Anterior cingulate cortex (tissue), 58 donors: ENCODE measurements around the gene ACAD11.
"Not testable (repeated sequence)": the region's sequence is repeated elsewhere in the genome, so short reads cannot be mapped to it uniquely, and the experiment has no call there.

Source experiments
- DNase-seq, 58 donors: peaks; one replicate each; lab custom pipeline; 2025; lab: John Stamatoyannopoulos, UW

The ACAD11 gene

DNA sequence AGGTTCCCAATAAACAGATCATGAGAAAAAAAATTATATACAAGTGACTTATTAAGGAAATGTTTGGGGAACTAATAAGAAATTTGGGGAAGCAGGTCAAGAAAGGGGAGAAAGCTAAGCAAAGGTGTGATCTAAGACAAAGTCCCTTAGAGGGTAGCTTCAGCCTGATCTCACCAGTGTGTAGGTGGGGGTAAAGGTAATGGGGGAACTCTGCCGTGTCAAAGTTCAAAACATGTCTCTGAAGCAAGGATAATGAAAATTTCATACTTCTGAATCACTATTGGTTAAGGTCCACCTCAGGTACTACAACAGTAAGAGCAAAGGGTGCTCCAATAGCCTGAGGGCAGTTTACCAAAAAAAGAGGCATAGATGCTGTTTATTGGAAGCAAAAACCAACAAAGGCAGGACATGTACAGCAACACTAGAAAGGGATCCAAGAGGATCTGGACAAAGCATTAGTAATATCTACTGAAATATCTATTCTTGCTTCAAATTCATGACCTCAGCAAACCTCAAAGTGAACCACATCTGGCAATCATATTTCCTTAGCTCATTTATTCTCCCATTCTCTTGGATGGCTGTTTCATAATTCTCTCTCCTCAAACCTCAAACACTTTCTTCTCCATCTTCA, 6.9 kb downstream of the ACAD11 start:
- no peak for DNase-seq

DNA sequence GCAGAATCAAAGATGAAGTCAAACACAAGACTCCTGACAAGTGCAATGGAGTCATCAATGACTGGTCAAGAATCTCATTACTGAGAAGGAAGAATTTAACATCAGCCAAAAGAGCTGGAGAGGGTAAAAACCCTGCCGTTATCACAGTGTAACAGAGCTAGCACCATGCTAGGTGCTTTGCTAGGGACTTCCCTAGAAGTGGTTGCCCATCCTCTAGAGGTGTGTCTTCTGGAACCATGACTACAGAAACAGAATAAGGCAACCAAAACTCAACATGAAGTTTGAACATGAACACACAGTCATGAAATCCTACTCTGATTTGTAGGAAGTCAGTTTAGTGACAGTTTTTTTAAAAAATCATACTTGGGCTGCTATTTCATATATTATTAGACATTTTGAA, 9.5 kb downstream of the ACAD11 start:
- DNase-seq, result no peak

DNA sequence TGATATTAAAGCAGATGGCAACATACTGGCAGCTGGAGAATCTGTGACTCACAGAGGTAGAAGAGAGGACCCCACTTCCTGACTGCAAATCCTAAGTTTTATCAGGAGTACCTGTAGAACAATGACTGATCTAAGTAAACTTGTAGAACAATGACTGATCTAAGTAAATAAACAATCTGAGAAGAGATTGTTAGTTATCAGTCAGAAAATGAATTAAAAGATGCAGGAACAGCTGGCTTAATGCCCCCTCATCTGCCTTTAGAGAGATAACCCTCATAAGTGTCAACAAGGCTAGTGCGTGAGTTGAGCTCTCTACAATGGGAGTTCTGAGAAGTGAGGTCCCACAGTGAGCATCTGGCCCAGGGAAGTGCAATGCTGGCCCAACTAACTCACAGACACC, 14.6 kb downstream of the ACAD11 start:
- DNase-seq, result no peak

DNA sequence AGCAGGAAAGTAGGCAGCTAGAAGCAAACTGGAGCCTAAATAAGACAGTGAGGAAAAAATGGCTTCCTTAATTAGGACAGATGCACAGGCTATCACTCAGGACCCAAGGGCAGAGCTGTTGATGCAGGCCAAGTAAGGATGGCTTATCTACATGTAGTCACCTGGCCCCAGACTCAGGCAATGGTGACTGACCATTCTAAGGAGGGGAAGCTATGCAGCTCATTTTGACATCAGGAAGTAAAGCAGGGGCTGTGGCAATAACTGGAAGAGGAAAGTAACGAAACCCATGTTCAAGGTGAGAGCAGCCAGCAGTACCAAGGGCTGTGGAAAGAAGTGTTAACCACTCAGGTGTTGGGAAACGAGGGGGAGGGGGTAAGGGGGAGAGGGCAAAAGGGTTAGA, 16.2 kb downstream of the ACAD11 start:
- DNase-seq, result no peak

DNA sequence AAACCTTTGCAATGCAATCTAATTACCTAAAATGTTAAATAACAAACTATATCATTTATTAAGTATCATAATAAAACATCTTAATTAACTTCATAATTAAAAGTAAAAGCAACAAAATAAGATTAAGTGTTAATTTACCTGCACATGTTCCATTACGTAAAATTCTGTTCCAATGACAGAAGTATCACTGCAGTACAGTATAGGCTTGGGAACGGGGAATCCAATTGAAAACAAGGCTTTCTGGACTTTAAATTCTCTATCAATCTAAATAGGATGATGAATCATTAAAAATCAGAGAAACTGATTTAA, 17.1 kb downstream of the ACAD11 start:
- DNase-seq, result no peak

DNA sequence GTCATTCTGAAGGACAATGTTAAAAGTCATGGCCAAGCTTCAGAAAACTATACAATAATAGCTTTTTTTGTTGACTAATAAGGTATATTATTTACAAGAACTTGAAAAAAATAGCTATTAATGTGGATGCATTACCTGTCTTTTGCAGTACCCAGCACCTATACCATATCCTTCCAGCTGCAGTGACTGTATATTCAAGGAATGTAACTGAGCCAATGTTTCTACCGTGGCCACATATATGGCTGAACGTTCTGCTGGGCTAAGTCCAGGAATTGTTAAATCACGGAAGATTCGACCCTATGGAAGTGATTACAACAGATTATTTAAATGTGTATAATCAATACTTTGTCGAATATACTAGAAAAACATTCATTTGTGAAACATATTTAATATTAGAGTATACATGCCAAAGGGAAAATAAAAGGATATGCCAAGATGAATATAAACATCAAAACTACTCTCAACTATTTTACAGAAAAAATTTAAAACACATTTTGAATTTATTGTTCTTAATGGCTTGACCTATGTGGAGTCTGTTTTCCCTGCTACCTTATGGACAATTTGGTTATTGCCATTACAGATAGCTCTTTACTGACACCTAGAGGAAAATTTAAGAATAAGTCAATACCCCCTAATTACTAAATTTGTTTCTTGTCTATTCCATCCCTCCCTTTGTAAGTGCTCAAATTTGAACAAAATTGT, 17.6 kb downstream of the ACAD11 start:
- DNase-seq, result no peak

DNA sequence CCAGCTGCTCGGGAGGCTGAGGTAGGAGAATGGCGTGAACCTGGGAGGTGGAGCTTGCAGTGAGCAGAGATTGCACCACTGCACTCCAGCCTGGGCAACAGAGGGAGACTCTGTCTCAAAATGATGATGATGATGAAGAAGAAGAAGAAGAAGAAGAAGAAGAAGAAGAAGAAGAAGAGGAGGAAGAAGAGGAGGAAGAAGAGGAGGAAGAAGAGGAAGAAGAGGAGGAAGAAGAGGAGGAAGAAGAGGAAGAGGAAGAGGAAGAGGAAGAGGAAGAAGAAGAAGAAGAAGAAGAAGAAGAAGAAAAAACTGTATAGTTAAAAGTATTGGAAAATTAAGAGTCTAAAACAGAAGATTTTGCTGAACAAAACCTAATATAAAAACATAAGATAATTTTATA, 18.2 kb downstream of the ACAD11 start:
- DNase-seq, result not testable (repeated sequence)

DNA sequence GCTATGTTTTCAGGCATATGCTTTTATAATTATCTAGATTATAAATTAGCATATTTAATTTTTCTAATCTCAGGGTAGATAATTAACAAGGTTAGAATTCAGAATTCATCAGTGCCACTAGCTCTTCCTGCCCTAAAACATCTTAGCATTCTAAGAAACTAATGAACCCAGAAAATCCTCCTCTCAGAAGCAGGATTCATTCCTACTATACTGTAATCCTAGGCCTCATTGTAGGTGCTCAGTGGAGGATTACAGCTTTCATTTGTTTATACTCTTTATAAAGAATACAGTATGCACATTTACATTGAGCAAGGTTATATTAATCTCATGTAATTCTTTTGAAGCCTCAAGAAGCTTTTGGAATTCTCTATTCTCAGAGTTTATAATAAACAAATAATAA, 20.9 kb downstream of the ACAD11 start:
- no peak for DNase-seq

DNA sequence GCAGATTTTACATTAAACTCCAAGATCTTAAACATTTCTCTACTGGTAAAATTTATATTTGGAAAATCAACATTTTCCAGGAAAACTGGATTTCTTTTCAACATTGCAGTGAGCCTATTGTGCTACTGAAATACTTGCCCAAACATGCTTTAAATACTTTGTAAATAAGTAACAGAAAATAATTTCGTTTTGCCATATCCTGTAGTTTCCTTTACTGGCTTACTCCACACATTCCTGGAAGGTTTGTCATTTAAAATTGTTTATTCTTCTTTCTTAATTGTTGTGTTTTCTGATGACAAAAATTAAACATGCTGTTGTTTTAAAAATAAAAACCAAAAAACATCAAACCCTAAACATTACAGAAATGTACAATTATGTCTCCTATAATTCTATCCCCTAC, 22.0 kb downstream of the ACAD11 start:
- no peak for DNase-seq

DNA sequence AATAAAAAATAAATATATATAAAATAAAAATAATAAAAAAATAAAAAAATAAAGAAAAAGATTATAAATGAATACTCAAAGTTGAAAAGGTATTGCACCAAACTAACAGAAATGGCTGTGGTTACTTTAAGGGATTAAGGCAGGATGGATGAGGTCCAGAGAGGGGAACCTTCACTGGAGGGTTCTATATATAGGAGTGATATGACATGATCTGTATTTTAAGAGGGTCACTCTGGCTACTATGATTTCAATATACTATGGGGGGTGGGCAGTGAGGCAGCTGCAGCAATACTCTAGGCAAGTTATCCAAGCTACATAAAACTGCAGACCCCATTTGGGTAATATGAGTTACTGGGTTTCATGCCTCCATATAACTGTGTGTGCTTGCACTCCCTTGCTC, 24.6 kb downstream of the ACAD11 start:
- no peak for DNase-seq

DNA sequence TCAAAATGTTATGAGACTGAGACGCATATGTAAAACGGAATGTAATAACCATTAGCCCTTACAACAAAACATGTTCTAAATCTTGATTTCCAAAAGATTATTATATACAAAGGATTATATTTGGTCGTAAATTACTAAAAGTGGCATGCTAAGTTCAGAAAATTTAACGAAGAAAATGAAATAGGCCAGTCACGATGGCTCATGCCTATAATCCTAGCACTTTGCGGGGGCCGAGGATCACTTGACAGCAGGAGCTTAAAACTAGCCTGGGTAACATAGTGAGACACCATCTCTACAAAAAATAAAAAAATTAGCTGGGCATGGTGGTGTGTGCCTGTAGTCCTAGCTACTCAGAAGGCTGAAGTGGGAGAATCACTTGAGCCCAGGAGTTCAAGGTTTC, 29.0 kb downstream of the ACAD11 start:
- no peak for DNase-seq

DNA sequence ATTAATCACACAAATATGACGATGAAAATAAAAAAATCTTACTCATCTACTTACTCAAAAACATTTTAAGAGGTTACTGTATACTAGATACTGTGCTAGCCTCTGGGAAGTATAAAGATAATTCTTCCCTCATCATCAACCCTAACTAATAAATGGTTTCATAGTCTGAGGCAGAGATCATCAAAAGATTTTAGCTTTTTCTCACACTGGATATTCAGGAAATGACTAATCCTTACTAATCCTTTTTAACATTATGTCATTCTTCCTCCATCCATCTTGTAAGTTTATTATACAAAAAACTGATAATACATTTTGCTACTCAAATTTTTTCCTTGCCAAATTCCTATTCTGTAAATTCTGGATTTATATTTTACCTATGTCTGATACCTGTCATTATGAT, 29.7 kb downstream of the ACAD11 start:
- DNase-seq, result no peak

DNA sequence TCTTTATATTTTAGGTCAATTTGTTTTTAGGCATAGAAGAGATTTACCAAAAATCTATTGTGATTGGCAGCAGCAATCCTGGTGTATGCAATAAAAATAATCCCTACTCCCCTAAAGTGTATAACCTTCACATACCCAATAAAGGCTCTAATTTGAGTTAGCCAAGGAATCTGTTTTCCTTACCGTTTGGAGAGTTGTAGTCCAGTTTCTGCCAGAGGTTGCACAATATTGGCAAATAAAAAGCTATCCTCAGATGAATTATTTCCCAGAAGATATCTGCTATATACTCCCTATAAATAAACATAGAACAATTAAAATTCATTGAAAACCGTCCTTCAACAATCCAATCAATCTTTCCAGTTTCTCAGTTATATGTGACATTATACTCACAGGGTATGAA, 31.5 kb downstream of the ACAD11 start:
- DNase-seq, result no peak

DNA sequence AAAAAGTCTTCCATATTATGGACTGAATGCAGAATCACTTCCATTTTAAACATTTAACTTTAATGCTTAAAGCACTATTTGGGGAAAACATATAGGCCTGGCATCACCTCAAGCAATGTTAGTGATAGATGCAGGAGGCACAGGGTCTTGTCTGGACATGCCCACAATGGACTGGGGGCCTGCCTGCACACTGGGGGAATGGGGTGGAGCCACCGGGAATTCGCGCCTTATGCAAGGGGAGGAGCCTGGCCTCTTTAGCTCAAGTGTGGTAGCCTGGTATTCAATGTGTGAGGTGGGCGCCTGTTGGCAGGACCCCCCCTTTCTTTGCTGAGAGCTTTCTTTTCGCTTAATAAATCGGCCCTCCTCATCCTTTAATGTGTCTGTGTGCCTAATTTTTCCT, 32.7 kb downstream of the ACAD11 start:
- no peak for DNase-seq

DNA sequence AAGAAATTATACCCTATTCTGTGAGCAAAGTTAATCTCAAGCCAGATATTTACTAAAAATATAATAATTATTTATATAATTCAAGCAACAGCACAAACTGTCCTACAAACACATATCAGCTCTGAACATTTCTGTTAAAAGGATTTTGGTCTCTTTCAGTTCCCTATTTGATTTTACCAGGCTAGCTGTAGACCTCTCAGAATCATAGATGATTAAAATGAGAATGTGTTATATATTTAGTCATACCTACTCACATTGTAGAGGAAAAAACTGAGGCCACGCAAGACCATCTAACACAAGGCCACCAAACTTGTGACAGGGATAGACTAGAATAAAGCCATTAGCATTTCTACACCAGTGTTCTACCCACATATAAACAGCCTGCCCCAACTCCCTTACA, 34.0 kb downstream of the ACAD11 start:
- no peak for DNase-seq

DNA sequence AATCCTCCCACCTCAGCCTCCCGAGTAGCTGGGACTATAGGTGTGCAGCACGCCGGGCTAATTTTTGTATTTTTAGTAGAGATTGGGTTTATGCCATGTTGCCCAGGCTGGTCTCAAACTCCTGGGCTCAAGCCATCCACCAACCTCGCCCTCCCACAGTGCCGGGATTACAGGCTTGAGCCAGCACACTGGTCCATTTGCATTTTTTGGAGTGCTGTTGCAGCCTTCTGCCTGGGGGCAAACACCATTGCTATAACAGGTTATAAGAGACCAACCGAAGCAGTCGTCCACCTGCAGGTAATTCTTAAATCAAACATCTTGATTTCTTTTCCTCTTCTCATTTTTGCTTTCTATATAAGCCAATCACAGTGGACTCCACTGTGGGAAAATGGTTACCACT, 34.8 kb downstream of the ACAD11 start:
- DNase-seq, result no peak

DNA sequence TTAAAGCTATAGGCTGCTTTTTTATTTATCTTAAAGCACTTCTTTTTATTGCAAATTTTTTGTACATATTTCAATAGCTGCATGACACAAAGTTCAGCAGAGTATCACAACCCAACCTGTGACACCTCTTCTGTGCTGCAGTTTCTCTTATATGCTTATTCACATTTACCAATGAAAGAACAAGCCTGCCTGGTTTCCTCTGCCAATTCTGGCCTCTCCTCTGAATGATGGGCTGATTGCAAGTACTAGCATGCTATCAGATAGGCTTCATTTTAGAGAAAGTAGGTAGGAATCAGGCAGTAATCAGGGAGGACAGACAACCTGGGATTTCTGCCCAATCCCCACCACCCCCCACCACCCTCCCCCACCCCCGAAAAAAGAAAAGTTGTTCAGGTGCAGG, 36.0 kb downstream of the ACAD11 start:
- no peak for DNase-seq

DNA sequence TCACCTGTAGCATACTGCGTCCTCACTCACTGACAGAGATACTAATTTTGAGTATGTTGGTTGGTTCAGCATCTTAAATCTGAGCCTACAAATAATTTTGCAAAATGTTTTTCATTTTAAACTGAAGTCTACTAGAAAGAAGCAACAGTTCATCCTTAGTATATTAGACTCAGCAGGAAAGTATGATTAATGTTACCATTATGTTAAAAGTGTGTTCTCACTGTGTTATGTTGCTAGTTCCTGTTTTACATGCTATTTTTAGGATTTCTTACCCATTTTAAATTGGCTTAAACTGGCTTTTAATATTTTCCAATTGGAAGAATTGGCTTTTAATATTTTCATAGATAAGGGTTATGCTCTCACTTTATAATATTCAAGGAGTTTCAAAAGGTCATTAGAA, 36.8 kb downstream of the ACAD11 start:
- no peak for DNase-seq

DNA sequence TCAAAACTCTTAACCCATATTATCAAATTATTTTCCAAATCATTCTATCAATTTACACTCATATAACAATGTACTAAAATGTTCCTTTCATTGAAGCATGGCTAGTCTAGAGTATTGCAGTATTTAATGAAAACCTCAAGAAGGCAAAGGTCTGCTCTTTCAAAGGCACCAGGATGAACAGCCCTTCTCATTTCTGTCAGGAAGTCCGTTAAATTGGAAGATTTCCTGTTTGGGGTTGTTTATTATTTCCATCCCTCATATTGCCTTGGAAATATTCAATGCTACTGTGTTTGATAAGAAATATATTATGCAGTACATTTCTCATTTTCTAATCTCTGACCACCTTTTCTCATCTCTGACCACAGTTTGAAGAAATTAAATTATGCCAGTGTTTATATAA, 37.5 kb downstream of the ACAD11 start:
- no peak for DNase-seq

DNA sequence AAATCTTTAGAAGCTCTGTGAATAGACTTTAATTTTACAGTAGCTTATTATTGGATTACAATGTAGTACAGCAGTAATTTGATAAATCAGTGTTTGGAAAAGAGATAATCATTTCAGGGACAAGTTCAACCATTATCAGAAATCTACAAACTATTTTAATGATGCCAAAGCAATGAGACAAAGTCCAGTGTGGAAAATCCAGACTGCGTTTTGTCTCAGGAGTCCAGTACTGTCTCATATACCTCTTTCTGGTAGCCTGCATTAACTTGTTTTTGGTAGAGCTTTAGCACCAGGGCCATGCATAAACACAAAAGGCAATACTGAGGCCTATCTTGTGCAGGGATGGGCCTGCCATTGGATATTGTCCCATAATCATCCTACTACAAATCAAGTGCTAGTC, 42.8 kb downstream of the ACAD11 start:
- no peak for DNase-seq

DNA sequence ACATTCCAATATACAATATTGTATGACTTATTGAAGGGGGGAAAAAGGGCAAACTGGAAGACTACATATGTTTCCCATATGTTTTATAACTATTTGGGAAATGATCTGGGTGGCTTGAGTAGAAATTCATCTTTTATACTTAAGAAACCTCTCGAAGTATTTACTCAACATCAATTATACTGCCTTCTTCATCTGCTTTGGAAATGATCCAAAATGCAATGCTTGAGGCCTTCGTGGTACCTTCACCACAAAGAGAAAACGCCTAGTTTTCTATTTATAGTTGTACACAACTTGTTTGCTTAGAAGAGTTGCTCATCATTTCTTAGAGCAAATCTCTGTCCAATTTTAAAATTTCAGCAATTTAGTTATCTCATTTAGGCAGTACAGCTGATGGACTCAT, 43.7 kb downstream of the ACAD11 start:
- DNase-seq, result no peak

DNA sequence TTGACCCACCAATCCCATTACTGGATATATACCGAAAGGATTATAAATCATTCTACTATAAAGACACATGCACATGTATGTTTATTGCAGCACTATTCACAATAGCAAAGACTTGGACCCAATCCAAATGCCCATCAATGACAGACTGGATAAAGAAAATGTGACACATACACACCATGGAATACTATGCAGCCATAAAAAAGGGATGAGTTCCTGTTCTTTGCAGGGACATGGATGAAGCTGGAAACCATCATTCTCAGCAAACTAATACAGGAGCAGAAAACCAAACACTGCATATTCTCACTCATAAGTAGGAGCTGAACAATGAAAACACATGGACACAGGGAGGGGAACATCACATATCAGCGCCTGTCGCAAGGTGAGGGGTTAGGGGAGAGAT, 44.3 kb downstream of the ACAD11 start:
- DNase-seq, result not testable (repeated sequence)

DNA sequence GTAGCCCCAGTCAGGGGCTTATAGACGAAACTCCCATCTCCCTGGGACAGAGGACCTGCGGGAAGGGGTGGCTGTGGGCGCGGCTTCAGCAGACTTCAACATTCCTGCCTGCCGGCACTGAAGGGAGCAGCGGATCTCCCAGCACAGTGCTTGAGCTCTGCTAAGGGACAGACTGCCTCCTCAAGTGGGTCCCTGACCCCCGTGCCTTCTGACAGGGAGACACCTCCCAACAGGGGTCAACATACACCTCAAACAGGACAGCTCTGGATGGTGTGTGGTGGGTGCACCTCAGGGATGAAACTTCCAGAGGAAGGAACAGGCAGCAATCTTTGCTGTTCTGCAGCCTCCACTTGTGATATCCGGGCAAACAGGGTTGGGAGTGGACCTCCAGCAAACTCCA, 53.0 kb downstream of the ACAD11 start:
- not testable (repeated sequence) for DNase-seq
